CD4-positive, alpha-beta T cell treated with Interferon alpha-2 for 1 hour (primary cell): ENCODE results near the gene NELFA.

Experiments
- DNase-seq, 2 donors: peaks; one replicate each; pipeline ENCODE4 v3.0.0-alpha.2; 2020 to 2022

The NELFA gene

GRCh38 chr4:2008921-2009650 is at the start of gene NELFA:
Gene NELFA (minus strand): TSS chr4:2008974. CDS start chr4:2008959, 15 bp downstream.
- peak; percentile 94 to 95 for DNase-seq

DNA sequence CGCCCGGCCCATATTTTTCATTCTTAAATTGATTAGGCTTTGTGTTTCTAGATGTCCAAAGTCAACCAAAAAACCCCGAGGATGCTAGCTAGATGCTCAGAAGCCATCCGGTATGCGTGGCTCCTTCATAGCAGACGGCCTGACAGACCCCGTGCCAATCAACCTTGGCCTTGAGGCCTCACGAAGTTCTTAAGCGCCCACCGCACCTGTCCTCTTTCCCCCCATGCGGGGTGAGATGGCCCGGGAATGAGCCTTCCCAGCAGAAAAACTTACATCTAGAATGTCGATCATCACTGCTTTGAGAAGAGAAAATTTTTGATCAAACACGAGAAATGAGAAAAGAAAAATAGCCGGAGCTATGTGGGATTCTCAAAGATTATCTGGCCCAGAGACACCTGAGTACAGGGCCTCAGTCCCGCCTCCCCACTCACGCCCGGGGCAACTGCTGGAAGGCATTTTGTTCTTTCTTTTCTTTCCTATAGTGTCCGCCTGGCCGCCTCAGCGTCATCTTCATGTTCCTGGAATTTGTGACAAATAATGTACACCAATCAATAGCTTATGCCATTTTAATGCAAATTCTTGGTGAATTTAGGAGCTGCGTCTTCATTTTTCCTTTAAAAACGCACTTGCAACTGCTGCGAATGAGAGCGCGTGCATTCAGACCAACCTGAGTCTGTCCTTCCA is 48.8 kb upstream of the NELFA start:
- DNase-seq = no peak

DNA sequence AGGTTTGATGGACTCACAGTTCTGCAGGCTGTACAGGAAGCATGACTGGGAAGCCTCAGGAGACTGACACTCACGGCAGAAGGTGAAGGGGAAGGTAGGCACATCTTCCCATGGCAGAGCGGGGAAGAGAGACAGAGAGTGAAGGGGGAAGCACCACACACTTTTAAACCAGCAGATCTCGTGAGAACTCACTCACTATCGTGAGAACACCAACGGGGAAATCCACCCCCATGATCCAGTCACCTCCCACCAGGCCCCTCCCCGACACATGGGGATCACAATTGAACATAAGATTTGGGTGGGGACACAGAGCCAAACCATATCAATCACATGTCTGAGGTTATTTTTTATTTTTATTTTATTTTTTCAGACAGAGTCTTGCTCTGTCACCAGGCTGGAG is 45.4 kb upstream of the NELFA start:
- no peak for DNase-seq

DNA sequence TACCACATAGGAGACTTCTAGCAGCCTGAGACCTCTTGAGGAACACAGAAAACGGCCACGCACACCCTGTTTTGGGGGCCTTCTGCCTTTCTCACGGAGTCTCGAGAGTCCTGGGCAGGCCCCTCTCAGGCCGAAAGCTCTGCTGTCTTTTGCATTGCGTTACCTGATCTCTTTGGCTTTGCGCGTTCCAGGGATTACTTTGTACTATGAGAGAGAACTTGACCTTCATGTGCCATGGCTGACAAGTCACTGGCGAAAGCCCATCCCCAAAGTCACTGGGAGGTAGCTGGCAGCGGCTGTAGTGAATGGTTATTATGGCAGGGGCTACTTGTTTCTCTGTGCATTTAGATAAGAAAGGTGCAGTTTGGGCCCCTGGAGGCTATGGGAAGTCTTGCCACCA is 42.3 kb upstream of the NELFA start:
- no peak for DNase-seq

DNA sequence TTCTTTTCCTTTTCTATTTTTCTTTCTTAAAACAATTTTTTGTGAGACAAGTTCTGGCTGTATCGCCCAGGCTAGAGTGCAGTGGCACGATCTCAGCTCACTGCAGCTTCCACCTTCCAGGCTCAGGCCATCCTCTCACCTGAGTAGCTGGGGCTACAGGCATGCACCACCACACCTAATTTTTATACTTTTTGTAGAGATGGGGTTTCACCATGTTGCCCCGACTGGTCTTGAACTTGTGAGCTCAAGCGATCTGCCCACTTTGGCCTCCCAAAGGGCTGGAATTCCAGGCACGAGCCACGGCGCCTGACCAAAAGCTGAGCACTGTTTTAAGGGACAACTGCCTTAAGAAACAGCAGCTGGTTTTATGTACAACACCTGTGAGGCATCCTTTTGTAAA is 41.0 kb upstream of the NELFA start:
- DNase-seq = no peak

DNA sequence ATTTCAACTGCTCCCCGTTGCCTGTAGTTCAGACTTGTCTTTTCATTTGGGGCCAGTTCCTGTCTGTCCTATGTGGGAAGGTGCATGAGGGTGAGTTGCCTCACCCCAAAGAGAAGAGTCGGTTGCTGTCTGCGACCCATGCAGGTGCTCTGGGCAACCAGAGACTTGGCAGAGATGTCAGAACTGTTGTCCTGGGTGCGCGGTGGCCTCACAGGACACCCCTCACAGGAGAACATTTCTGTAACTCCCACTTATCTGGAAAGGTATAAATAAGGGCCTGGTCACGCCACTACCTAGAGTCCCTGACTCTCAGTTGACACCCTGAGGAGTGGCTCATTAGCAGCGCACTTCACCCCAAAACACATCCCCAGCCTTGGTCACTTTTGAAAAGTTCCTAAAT is 40.6 kb upstream of the NELFA start:
- no peak for DNase-seq

- no peak for DNase-seq
These were observed 40.1 kb upstream of the NELFA start for GRCh38 chr4:2048831-2049230.

GRCh38 chr4:2047781-2048581 is 39.2 kb upstream of the NELFA start:
- DNase-seq = no peak

GRCh38 chr4:2047031-2047660 is 38.4 kb upstream of the NELFA start:
- DNase-seq = no peak

DNA sequence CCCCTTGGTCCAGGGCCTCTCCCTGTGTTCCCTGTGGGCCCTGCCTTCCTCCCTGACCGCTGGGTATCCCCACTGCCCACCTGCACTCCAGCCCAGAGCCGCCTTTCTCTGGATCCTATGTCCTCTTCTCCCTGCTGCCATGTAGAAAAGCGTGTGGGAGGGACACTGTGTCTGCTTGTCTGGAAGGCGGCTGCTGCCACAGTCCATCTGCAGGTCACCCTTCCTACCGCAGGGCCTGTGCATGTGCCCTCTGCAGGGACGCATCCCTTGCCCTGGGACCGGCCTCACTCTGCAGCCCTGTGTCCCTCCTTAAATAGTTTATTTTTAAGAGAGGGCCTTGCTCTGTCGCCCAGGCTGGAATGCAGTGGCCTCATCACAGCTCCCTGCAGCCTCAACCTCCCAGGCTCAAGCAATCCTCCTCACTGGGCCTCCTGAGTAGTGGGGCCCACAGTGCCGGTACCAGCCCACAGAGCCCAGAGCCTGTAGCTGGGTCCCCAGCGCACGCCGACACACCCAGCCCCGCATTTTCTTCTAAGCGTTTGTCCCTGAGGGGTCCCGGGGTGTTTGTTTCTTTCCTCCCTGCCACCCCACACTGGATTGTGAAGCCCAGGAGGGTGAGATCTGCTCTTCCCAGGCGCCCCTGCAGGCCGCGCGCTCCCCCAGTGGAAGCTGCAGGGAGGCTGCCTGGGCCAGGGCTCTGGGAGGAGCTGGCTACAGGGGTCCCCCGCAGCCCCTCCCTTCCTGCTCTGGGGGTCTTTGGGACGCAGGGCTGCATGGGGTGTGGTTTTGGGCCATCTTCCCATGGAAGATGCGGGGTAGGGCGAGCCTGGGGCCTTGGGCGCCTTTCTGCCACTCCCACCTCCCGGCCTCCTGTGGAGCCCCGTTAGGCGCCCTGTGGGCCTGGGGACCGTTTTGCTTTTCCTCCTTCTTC is 37.5 kb upstream of the NELFA start:
- DNase-seq = no peak

DNA sequence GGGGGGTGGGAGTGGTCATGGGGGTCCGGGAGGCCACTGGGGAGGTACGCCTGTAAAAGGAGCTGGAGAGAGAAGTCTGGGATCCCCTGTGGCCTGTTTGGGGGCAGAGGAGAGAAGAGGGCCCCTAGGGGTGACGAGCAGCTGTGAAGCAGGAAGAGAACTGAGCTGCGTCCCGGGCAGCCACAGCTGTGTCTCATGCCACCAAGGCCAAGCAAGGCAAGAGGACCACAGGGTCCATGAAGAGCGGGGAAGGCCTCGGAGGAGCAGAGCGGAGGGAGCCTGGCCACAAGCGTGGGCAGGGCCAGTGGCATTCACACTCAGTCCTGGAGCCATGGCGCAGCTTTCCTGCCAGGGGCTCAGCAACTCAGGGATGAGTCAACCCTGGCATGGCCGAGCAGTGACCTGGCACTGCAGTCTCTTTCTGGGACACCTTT is 36.8 kb upstream of the NELFA start:
- DNase-seq = no peak

DNA sequence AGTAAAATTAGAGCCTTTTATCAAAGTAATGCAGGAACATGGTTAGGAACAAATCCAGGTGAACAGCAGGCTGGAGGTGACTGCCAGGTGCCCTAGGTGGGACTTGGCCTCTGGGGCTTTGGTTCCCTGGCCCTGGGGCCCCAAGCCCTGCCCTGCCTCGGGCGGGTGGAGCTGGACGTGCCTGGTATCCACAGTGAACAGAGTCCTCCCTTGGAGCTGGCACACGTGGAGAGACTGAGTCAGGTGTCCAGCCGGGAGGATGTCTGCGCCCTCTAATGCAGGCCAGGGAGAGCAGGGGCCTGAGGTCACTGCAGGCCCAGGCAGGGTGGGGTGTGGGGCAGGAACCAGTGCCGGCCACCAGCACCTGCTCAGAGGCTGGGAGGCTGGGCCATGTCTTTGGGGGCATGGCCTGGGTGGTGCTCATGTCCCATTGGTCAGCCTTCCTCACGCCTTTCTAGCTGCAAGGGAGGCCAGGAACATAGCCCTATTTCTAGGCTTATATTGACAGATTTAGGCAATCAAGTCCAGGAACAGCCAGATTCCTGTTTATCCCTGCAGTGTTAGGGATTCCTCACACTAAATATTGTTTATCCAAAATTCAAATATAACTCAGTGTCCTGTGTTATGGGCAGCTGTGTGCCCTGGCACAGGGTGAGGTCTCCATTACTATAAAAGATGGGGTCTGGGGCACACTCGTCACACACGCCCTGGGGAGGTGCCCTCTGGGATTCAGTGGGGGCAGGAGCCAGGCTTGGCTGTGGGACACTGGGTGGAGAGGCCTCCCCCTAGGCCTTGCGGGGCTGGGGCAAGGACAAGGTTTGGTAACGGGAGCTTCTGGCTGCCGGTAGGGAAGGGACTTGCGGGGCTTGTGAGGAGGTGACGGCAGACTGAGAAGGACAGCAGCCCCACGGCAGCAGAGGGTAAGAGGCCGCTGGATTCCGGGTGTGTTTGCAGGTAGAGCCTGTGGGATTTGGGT is 36.1 kb upstream of the NELFA start:
- DNase-seq = no peak

- no peak for DNase-seq
These were observed 35.3 kb upstream of the NELFA start for GRCh38 chr4:2044119-2044485.

- DNase-seq = no peak
These were observed 34.8 kb upstream of the NELFA start for GRCh38 chr4:2043396-2044118.

- DNase-seq = no peak
These were observed 34.2 kb upstream of the NELFA start for GRCh38 chr4:2042947-2043395.

DNA sequence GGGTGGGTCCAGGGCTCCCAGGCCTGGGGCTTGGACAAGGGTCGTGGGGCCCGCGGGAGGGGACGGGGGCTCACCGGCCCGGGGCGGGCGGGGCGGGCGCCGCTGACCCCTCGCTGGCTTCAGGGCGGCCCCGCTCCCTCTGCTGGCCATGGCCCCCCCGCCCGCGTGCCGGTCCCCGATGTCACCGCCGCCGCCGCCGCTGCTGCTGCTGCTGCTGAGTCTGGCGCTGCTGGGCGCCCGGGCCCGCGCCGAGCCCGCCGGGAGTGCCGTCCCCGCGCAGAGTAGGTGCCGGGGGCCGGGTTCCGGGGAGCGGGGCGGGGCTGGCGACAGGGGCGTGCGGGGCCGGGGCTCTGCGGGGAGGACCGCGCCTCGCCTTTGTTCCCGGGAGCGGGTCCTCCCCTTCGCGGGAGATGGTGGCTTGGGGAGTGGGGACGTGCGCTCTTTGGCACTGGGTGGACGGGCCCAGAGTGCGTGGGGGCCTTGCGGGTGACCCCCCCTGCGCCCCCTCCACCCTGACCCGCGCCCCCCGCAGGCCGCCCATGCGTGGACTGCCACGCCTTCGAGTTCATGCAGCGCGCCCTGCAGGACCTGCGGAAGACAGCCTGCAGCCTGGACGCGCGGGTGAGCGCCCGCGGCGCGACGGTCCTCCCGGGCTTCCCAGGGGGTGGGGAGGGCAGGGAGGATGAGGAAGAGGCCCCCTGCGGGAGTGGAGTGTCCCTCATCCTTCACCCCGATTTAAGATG is 33.6 kb upstream of the NELFA start:
- DNase-seq = peak in 1 of 2 donors; percentile 50

GRCh38 chr4:2041239-2042130 is 32.7 kb upstream of the NELFA start:
- DNase-seq = peak; percentile 87 to 88
